T-cell (primary cell): Measurements from ENCODE around the gene CNOT6. TPM values are rescaled to one million over a fixed set of nuclear protein-coding genes. Genes with fewer than 3 reads are reported as not detected.
"Not testable (repeated sequence)": the region's sequence is repeated elsewhere in the genome, so short reads cannot be mapped to it uniquely, and the experiment has no call there.

ENCODE experiments used
- ATAC-seq, 4 experiments: fragments of 200-7000 bp in 3 of 4; fragments of 150-1000 bp in 1 of 4; cut with Tn5 transposase; replicated peaks in 1 of 4; 1 replicate in 3 of 4; 2 replicates in 1 of 4; pipeline ENCODE4 v1.10.0; 2021; ENCODE audit warnings: moderate library complexity in 3 of 4, mild to moderate bottlenecking in 2 of 4, moderate number of reproducible peaks in 1 of 4
- CTCF ChIA-PET, 2 donors: fragments of 300-600 bp; sonication (Branson Sonifier 250); formaldehyde crosslinking; loops; one replicate each; lab custom pipeline; 2022; ENCODE audit warnings: antibody characterized with exemption in 2 of 2; lab: Charles Lee
- POLR2A ChIA-PET, 2 donors: fragments of 300-600 bp; sonication (Branson Sonifier 250); formaldehyde crosslinking; loops; one replicate each; lab custom pipeline; 2022; ENCODE audit warnings: antibody characterized with exemption in 2 of 2; lab: Charles Lee
- DNase-seq, 35 experiments: peaks; one replicate each; pipeline versions ENCODE4 v3.0.0 to v3.0.0-alpha.2; 2013 to 2023
- H3K27ac ChIP-seq: one replicate; pipeline ENCODE4 v1.5.1; 2013; ENCODE audit warnings: low read length
- H3K27me3 ChIP-seq, 2 experiments: replicated peaks in 1 of 2; 1 replicate in 1 of 2; 2 replicates in 1 of 2; pipeline versions ENCODE4 v1.6.1 to v1.7.0; 2013; ENCODE audit warnings: low read length in 1 of 2, mixed read lengths in 1 of 2; ENCODE audit not compliant: control insufficient read depth in 2 of 2, insufficient read depth in 2 of 2; ENCODE audit errors: extremely low read depth in 1 of 2
- H3K36me3 ChIP-seq, 2 donors: 1 replicate in 1 of 2; 2 replicates in 1 of 2; pipeline versions ENCODE4 v1.6.1 to v1.7.0; 2013; ENCODE audit warnings: low read length in 1 of 2; ENCODE audit not compliant: control insufficient read depth in 2 of 2, insufficient read depth in 1 of 2; ENCODE audit errors: extremely low read depth in 1 of 2
- H3K4me1 ChIP-seq, 2 experiments: 1 replicate in 1 of 2; 2 replicates in 1 of 2; pipeline versions ENCODE4 v1.6.1 to v1.7.0; 2013; ENCODE audit warnings: low read length in 2 of 2, mixed read lengths in 1 of 2; ENCODE audit not compliant: insufficient read depth in 2 of 2, control insufficient read depth in 1 of 2; ENCODE audit errors: extremely low read depth in 1 of 2
- H3K4me3 ChIP-seq, 2 donors: 1 replicate in 1 of 2; 2 replicates in 1 of 2; pipeline versions ENCODE4 v1.5.1 to v1.7.0; 2013; ENCODE audit warnings: mild to moderate bottlenecking in 2 of 2, low read length in 1 of 2, moderate library complexity in 1 of 2; ENCODE audit not compliant: control insufficient read depth in 1 of 2; ENCODE audit errors: extremely low read depth in 1 of 2
- H3K9me3 ChIP-seq: 2 replicates; pipeline ENCODE4 v1.7.0; 2013
- H3K27ac Mint-ChIP-seq, 2 donors: one replicate each; pipeline ENCODE4 v1.8.0; 2020 to 2021; ENCODE audit warnings: mild to moderate bottlenecking in 2 of 2, mixed read lengths in 2 of 2
- H3K27me3 Mint-ChIP-seq, 2 donors: one replicate each; pipeline ENCODE4 v1.8.0; 2021 to 2022; ENCODE audit warnings: mixed read lengths in 2 of 2
- H3K36me3 Mint-ChIP-seq: one replicate; pipeline ENCODE4 v1.8.0; 2021; ENCODE audit warnings: mixed read lengths
- H3K4me1 Mint-ChIP-seq, 3 donors: one replicate each; pipeline ENCODE4 v1.8.0; 2020 to 2022; ENCODE audit warnings: mixed read lengths in 3 of 3, mild to moderate bottlenecking in 1 of 3
- H3K4me3 Mint-ChIP-seq, 3 donors: one replicate each; pipeline ENCODE4 v1.8.0; 2020 to 2022; ENCODE audit warnings: mild to moderate bottlenecking in 3 of 3, mixed read lengths in 3 of 3, moderate library complexity in 3 of 3
- H3K9me3 Mint-ChIP-seq, 3 donors: one replicate each; pipeline ENCODE4 v1.8.0; 2020 to 2022; ENCODE audit warnings: mixed read lengths in 3 of 3
- WGBS: methylation state at CpG from one replicate; pipeline ENCODE4 v1.1.5; 2013; ENCODE audit warnings: missing lambda C conversion rate; ENCODE audit not compliant: insufficient coverage; 5-methylcytosine and 5-hydroxymethylcytosine counted together
- total RNA-seq, 35 experiments: library from RNA in 6 of 35; stranded (reverse) in 6 of 35; fragments of 120-200 nt in 1 of 35; gene quantifications; one replicate each; pipeline versions ENCODE4 v1.2.1 to v1.2.4 and lab custom pipeline; 2013 to 2026

The CNOT6 gene
- total RNA-seq, 5 donors from 2014 or later (not counting 1 experiment from before 2014, with no cell fraction given): 25.1 to 29.9 (median 25.6) TPM

DNA sequence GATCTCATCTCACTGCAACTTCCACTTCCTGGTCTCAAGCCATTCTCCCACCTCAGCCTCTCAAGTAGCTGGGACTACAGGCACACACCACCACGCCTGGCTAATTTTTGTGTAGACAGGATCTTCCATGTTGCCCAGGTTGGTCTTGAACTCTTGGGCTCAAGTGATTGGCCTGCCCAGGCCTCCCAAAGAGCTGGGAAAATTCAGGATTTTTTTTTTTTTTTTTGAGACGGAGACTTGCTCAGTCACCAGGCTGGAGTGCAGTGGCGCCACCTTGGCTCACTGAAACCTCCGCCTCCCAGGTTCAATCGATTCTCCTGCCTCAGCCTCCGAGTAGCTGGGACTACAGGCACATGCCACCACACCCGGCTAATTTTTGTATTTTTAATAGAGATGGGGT, 21.8 kb downstream of the CNOT6 start:
- H3K27me3 ChIP-seq, H3K27ac ChIP-seq, H3K27ac Mint-ChIP-seq, H3K4me3 ChIP-seq, DNase-seq, H3K9me3 ChIP-seq, H3K9me3 Mint-ChIP-seq, H3K27me3 Mint-ChIP-seq, ATAC-seq, H3K4me1 ChIP-seq, CTCF ChIA-PET, H3K4me3 Mint-ChIP-seq, H3K36me3 ChIP-seq: not testable (repeated sequence)
- Mint-ChIP-seq H3K36me3 (peaks cover 14% of the 10 kb centered on the region), H3K4me1 (peaks cover 52 to 54% (median 52%) of the 10 kb centered on the region in 3 donors)
- WGBS: 97% methylated on average over 5 of the region's 7 CpGs
- POLR2A ChIA-PET: interaction anchor here in 1 of 2 donors (0.6 kb wide), 2 partner anchors 17 to 508 kb away, joined by 3 to 4 read pairs; no protein-coding TSS in a partner anchor

DNA sequence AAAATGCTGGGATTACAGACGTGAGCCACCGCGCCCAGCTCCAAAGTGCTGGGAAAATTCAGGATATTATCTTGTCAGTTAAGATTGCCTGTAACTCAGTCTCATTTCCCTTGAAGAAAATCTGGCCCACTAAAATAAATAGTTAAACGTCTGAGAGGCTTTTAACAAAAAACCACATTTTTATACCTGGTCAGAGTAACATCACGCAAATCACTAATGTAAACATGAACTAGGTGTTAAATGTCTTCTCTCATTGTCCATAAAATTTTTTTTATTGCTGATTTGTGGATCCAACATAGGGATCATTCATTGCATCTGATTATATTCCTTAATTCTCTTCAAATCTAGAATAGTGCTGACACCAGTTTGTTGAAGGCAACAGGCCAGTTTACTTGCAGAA, 22.3 kb downstream of the CNOT6 start:
- ATAC-seq (no peak), DNase-seq (no peak)
- WGBS: 100% methylated on average over 1 of the region's 5 CpGs
- no peaks in the 10 kb centered on the region for H3K9me3 Mint-ChIP-seq
- peaks cover 0 to 2% of the 10 kb centered on the region in 2 donors for H3K36me3 ChIP-seq
- no peak overlapping the region for H3K27ac Mint-ChIP-seq
- peaks cover 14% of the 10 kb centered on the region for H3K36me3 Mint-ChIP-seq
- H3K27me3 Mint-ChIP-seq: no peaks in the 10 kb centered on the region
- H3K27ac ChIP-seq: no peak overlapping the region
- ChIA-PET CTCF (no interaction called here), POLR2A (interaction anchor here in 1 of 2 donors (0.6 kb wide), 2 partner anchors 17 to 508 kb away, joined by 3 to 4 read pairs; no protein-coding TSS in a partner anchor)
- no peaks in the 10 kb centered on the region for H3K27me3 ChIP-seq
- H3K4me1 ChIP-seq: peaks cover 2 to 7% of the 10 kb centered on the region in 2 experiments
- no peak overlapping the region for H3K4me3 ChIP-seq
- no peak overlapping the region for H3K4me3 Mint-ChIP-seq
- H3K4me1 Mint-ChIP-seq: peaks cover 54 to 59% (median 57%) of the 10 kb centered on the region in 3 donors
- H3K9me3 ChIP-seq: no peaks in the 10 kb centered on the region

DNA sequence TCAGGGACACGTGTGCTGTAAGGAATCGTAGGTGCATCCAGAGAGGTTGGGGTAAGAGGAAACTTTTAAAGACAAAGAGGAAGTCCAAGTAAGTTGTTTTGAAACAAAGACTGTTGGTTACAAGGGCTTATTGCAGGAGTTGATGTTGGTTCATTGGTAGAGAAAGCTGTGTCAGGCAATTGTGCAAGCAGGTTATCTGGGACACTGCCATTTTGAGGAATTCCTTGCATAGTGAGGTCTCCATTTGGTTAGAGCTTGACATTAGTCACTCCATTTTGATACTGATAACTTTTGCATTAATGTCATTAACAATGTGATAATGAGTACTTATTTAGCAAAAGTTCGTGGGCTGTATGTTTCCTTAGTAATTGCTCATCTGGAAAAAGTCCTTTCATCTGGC, 24.9 kb downstream of the CNOT6 start:
- DNase-seq: no peak
- CTCF ChIA-PET: no interaction called here
- POLR2A ChIA-PET: no interaction called here
- Mint-ChIP-seq H3K36me3 (peaks cover 8% of the 10 kb centered on the region), H3K27ac (no peak overlapping the region), H3K4me3 (no peak overlapping the region), H3K4me1 (peaks cover 71 to 79% (median 77%) of the 10 kb centered on the region in 3 donors), H3K9me3 (no peaks in the 10 kb centered on the region), H3K27me3 (no peaks in the 10 kb centered on the region)
- H3K36me3 ChIP-seq: peaks cover 0 to 2% of the 10 kb centered on the region in 2 donors
- no peaks in the 10 kb centered on the region for H3K9me3 ChIP-seq
- no peaks in the 10 kb centered on the region for H3K27me3 ChIP-seq
- no peak overlapping the region for H3K27ac ChIP-seq
- H3K4me1 ChIP-seq: peaks cover 4 to 17% of the 10 kb centered on the region in 2 experiments
- no peak for ATAC-seq
- WGBS: 100% methylated on average over 2 of the region's 3 CpGs
- no peak overlapping the region for H3K4me3 ChIP-seq

DNA sequence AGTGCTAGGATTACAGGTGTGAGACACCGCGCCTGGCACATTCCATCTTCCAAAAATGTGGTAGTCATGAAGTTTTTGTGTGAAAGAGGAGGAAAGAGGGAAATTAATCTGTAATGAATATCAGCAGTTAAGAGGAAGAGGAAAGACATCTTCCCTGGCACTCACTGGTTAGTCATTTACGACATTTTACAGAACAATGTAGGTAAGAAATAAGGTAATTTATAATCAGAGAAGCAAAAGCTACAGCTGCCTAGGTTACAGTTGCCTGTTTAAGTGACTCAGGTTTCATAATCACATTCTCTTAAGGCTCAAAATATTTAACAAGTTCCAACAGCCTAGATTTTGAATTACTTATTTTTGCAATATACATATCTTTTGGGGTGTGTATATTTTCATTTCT, 26.9 kb downstream of the CNOT6 start:
- DNase-seq (no peak), ATAC-seq (no peak)
- CTCF ChIA-PET: interaction anchor here in 1 of 2 donors (0.7 kb wide), 1 partner anchor 91 kb away, joined by 3 read pairs; no protein-coding TSS in a partner anchor
- Histone ChIP-seq H3K36me3 (no peaks in the 10 kb centered on the region), H3K27me3 (no peaks in the 10 kb centered on the region), H3K4me3 (no peak overlapping the region), H3K27ac (no peak overlapping the region), H3K9me3 (no peaks in the 10 kb centered on the region), H3K4me1 (peaks cover 6 to 18% of the 10 kb centered on the region in 2 experiments)
- POLR2A ChIA-PET: no interaction called here
- no peaks in the 10 kb centered on the region for H3K36me3 Mint-ChIP-seq
- H3K9me3 Mint-ChIP-seq: no peaks in the 10 kb centered on the region
- H3K27ac Mint-ChIP-seq: no peak overlapping the region
- H3K27me3 Mint-ChIP-seq: no peaks in the 10 kb centered on the region
- no CpG with 5 or more reads among the region's 3 CpGs for WGBS
- H3K4me1 Mint-ChIP-seq: peaks cover 71 to 83% (median 81%) of the 10 kb centered on the region in 3 donors
- H3K4me3 Mint-ChIP-seq: no peak overlapping the region

DNA sequence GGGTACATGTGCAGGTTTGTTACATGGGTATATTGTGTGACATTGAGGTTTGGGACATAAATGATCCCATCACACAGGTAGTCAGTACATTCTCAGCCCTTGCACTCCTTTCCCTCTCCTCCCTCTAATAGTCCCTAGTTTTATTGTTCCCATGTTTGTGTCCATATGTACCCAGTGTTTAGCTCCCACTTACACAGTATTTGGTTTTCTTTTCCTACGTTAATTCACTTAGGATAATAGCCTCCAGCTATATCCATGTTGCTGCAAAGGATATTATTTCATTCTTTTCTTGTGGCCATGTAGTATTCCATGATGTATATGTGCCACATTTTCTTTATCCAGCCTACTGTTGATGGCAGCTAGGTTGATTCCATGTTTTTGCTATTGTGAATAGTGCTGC, 27.4 kb downstream of the CNOT6 start:
- H3K27ac Mint-ChIP-seq: no peak overlapping the region
- no CpG with 5 or more reads among the region's 1 CpG for WGBS
- POLR2A ChIA-PET: no interaction called here
- Histone ChIP-seq H3K4me1 (peaks cover 6 to 17% of the 10 kb centered on the region in 2 experiments), H3K27me3 (no peaks in the 10 kb centered on the region), H3K27ac (no peak overlapping the region), H3K9me3 (no peaks in the 10 kb centered on the region), H3K4me3 (no peak overlapping the region), H3K36me3 (no peaks in the 10 kb centered on the region)
- no peaks in the 10 kb centered on the region for H3K27me3 Mint-ChIP-seq
- peaks cover 70 to 84% (median 82%) of the 10 kb centered on the region in 3 donors for H3K4me1 Mint-ChIP-seq
- no peak for ATAC-seq
- H3K36me3 Mint-ChIP-seq: no peaks in the 10 kb centered on the region
- no peak overlapping the region for H3K4me3 Mint-ChIP-seq
- no peaks in the 10 kb centered on the region for H3K9me3 Mint-ChIP-seq
- CTCF ChIA-PET: interaction anchor here in 1 of 2 donors (0.6 kb wide), 1 partner anchor 12 kb away, joined by 4 read pairs; no protein-coding TSS in a partner anchor
- DNase-seq: no peak

DNA sequence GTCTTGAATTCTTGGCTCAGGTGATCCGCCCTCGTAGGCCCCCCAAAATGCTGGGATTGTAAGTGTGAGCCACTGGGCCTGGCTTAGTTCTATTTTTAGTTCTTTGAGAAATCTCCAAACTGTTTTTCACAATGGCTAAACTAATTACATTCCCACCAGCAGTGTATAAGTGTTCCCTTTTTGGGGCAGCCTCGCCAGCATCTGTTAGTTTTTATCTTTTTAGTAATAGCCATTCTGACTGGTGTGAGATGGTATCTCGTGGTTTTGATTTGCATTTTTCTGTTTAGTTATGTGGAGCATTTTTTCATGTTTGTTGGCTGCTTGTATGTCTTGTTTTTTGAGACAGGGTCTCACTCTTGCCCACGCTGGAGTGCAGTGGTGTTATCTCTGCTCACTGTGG, 28.2 kb downstream of the CNOT6 start:
- peaks cover 6 to 14% of the 10 kb centered on the region in 2 experiments for H3K4me1 ChIP-seq
- no peaks in the 10 kb centered on the region for H3K27me3 ChIP-seq
- no peak for ATAC-seq
- DNase-seq: no peak
- no peaks in the 10 kb centered on the region for H3K9me3 Mint-ChIP-seq
- H3K27ac ChIP-seq: no peak overlapping the region
- no CpG with 5 or more reads among the region's 5 CpGs for WGBS
- H3K9me3 ChIP-seq: no peaks in the 10 kb centered on the region
- H3K4me3 Mint-ChIP-seq: peak overlapping the region in 1 of 3 donors; percentile 27
- no peaks in the 10 kb centered on the region for H3K36me3 Mint-ChIP-seq
- no peak overlapping the region for H3K4me3 ChIP-seq
- ChIA-PET POLR2A (no interaction called here), CTCF (interaction anchor here in 1 of 2 donors (0.6 kb wide), 1 partner anchor 13 kb away, joined by 4 read pairs; no protein-coding TSS in a partner anchor)
- H3K27ac Mint-ChIP-seq: no peak overlapping the region
- H3K36me3 ChIP-seq: no peaks in the 10 kb centered on the region
- no peaks in the 10 kb centered on the region for H3K27me3 Mint-ChIP-seq
- H3K4me1 Mint-ChIP-seq: peaks cover 67 to 78% (median 76%) of the 10 kb centered on the region in 3 donors
